Mucosa of gallbladder (tissue), 1 donor: ENCODE measurements around the gene TNS1. TPM values are rescaled to one million over a fixed set of nuclear protein-coding genes. Genes with fewer than 3 reads are reported as not detected.

Experiments used
- DNase-seq: peaks from one replicate; pipeline ENCODE4 v3.0.0-alpha.2; 2020; ENCODE audit warnings: low spot score
- total RNA-seq: library from RNA; stranded (reverse); gene quantifications from one replicate; pipeline ENCODE4 v1.2.1, GENCODE V29; 2021
- donor health status: DM: no; HTN: no; CAD: no.

TNS1 gene
- total RNA-seq, 1 donor from 2014 or later, result 469 TPM

DNA sequence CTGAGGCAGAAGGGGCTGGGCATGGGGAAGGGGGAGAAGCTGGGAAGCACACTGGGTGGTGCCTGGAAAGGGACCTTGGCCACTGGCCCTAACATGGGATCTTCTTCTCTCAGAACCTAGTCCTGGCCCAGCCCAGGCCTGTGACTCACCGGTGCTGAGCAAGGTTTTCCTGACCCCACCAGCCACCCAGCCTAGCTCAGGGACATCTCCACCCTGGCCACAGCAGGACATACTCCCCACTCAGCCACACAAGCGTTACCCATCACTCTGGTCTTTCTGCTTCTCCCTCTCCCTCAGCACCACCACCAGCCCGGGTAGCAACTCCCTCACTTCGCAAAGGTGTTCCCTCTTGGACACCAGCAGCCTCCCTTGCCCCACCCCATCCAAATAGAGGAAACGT is 22.8 kb downstream of the TNS1 start:
- no peak for DNase-seq

DNA sequence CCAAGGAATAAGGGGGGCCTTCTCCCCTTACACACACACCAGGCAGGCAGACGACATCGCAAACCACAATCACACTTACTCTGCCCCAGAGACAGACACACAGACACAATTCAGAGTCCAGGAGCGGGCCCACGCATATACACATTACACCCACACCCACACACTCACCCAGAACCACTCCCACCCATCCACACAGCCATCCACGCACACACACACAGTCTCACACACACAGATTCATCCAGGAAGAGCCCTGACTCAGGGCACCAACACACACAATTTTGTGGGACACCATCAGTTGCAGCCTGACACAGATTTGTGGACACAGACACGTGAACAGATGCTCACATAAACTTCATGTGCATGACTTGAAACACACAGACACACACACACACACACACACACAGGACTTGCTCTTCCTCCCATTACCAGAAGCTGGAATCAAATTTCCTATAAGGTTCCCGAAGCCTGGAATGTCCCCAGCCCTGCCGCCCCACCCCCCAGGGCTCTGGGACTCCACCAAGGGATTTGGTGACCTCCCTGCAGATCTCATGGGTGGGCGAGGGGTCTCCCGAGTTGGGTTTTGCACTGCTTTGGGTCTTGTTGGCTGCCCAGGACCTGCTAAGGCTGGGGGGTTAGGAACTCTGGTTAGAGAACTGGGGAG is 23.5 kb downstream of the TNS1 start:
- no peak for DNase-seq

DNA sequence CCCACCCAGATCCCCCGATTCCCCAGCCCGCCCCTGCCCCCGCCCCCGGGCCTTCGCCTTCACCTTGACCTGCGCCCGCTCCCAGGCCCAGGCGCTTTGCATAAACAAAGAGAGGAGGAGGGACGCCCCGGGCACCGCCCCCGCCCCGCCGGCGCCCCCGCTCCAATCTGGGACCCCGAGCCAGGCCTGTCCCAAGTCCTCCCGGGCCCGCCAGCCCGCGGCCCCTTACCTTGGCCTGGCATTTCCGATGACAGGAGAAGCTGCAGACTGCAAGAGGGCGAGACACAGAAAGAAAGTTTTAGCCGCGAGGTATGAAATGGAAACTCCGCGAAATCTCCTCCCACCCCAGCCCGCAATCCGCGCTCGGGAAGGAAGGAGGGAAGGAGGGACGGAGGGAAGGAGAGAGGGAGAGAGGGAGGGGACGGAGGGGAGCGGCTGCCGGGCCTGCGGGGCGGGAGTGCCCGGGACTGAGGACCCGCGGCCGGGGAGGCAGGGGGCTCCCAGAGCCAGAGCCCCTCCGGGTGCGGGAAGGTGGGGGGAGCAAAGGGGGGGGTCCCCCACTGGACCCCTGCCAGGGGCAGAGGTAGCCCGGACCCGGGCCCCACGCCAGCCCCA is 24.2 kb downstream of the TNS1 start:
- DNase-seq, result no peak

DNA sequence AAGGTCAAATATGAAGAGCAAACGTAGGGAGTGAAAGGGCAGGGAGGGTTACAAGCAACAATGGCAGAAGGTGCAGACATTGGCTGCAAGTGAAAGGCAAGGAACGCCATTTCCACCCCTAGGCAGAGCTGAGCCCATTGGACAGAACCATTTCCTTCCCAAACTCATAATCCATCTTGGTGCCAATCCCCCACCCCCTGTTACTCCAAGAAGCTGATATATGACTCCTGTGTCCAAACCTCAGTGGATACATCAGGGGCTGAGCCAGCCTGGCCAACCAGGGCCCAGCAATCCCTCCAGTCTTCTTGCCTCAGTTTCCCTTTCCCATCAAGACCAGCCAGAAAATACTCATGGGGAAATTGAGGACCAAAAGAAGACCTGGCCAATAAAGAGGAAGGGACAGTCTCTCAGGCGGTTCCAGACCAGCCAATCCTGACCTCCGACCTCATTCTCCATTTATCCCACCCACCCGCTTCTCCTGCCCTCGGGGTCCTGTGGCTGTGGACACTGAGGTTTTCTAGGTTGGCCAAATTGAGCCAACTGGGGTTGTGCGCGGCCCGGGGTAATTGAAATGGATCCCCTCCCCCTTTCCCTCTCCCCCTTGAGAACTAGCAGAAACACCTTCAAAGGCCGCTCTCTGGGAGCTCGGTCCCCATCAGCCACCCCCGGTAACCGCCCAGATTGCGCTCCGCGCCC is 24.8 kb downstream of the TNS1 start:
- DNase-seq, result no peak

DNA sequence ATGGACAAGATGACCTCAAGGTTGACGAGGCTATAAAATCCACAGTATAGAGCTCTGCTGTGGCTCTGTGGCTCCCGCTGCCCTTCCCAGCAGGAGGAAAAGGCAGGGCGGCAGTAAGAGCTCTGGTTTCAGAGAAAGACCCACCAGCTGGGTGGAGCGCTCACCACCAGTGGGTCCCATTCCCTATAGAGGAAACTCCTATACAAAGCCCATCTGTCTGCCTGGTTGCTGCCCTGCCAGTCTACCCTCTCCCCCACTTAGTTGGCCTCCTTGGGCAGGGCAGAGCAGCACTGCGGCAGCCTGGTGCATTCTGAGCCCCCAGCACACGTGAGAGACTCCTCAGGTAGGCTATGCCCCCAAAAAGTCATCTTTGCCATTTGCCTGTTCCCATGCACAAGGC is 26.5 kb downstream of the TNS1 start:
- DNase-seq, result no peak

DNA sequence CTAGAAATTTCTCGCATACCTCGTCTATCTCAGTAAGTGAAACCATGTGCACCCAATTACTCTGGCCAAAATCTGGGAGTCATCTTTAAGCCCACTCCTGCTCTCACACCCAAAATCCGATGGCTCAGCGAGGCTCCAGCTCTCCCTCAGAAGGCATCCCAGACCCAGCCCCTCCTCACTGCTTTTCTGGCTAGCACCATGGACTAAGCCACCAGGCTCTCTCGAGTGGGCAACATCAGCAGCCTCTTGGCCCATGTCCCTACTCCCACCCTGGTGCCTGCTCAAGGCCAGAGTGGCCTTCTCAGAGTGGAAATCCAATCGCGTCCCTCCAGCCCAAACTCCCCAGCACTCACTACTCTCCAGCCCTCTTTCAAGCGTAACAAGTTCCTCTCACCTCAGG is 27.2 kb downstream of the TNS1 start:
- DNase-seq, result no peak

DNA sequence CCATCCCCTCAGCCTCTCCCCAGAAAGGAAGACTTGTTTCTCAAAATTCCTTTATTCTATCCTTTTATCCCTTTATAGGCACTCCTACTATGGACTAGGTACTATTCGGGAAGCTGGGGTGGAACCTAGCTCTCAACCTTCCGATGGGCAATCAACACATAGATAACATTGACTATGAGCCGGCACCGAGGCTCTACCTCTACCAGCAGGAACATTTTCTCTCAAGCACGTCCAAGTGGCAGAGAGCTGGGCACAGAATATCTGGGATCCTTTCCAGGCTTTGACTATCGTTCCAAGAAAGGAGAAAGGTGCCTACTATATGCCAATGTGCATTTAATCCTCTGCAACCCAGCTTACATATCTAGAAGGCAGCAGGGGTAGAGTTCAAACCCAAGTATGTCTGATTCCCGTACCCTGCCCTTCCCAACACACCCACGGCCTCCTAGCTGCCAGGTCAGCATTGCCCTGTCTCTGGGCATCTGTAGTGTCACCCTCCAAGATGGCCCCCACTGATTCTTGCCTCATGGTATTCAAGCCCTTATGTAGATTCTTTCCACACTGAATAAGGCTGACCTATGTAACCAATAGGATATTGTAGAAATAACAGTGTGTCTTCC is 28.3 kb downstream of the TNS1 start:
- no peak for DNase-seq

DNA sequence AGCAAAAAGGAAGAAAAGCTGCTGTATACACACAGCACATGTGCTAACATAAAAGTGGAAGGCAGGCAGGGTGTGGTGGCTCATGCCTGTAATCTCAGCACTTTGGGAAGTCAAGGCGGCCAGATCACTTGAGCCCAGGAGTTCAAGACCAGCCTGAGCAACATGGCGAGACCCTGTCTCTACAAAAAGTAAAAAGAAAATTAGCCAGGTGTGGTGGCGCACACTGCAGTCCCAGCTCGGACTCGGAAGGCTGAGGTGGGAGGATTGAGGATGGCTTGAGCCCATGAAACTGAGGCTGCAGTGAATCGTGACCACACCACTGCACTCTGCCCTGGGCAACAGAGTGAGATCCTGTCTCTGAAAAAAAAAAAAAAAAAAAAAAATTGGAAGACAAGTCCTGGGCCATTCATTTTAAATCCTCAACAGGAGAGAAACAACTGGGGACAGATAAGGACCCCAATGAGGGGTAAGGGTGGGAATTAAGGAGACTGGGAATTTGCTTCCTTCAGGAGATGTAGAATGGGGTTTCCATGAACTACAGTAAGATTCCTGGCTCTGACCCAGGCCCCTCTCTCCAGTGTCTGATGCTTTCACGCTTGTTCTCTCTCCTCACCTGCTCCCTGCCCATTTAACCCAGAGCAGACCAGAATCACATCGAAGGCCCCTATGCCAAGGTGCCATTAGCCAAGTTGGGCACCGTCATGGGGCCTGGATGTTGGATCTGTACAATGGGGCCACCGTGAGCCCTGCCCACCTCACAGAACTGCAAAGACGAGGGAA is 29.6 kb downstream of the TNS1 start:
- no peak for DNase-seq

DNA sequence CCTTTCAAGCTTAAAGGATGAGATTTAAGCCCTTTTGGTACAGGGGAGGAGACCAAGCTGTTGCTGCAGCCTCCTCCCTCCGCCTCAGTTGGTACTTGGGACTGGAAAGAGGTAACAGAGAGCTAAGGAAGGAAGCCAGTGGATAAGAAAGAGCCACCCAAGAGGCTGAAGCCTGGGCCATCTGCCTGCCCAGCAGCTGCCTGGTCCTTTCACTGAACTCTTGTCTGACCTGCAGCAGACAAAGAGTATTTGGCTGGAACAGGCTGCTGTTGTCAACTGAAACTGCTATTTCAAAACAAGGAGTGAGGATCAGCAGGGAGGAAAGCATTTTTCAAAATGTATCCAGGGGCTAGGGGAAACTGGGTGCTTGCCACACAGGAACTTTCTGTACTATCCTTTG is 30.3 kb downstream of the TNS1 start:
- DNase-seq, result no peak

DNA sequence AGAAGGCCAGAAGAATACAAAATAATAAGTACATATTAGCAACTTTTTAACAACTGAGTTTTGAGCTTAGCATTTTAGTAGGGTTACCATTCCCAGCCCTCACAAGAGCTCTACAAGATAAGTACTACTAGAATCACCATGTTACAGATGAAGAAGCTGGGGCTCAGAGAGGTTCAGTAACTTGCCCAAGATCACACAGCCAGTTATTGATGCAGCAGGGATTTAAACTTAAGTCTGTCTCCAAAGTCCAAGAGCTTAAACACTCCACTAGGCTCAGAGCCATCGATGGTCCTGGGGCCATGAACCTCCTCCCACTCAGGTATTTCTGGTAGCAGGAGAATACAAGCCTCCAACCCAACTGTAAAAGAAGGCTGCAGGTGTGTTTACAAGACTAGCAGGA is 30.8 kb downstream of the TNS1 start:
- no peak for DNase-seq

DNA sequence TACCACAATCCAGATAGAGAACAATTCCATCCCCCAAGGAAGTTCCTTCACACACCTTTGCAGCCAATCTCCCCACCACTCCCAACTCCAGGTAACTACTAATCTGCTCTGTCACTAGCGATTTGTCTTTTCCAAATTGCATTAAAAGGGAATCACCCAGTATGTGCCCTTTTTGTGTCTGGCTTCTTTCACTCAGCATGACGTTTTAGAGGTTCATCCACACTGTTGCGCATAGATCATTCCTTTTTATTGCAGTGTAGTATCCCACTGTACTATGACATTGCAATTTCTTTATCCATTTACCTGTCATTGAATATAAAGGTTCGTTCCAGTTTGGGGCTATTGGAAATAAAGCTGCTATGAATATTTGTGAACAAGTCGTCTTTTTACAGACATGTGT is 31.6 kb downstream of the TNS1 start:
- DNase-seq, result no peak

DNA sequence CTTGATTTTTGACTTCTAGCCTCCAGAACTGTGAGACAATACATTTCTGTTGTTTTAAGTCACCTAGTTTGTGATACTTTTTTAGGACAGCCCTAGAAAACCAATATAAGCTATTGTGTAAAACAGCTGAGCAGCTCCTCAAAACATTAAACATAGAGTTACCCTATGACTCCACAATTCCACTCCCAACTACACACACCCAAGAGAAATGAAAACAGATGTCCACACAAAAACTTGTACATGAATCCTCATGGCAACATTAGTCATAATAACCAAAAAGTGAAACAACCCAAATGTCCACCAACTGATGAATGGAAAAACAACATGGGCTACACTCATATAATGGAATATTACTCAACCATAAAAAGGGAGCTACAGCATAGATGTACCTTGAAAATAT is 32.6 kb downstream of the TNS1 start:
- DNase-seq, result no peak

DNA sequence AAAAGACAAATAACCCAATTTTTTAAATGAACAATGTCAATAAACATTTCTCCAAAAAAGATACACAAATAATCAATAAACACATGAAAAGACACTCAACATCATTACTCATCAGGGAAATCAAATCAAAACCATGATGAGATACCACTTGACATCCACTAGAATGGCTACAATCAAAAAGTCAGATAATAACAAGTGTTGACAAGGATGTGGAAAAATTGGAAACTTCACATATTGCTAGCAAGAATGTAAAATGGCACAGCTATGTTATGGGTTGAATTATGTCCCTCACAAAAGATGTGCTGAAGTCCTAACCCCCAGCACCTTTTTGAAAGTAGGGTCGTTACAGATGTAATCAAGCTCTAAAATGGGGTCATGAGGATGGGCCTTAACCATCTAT is 33.2 kb downstream of the TNS1 start:
- DNase-seq, result no peak

DNA sequence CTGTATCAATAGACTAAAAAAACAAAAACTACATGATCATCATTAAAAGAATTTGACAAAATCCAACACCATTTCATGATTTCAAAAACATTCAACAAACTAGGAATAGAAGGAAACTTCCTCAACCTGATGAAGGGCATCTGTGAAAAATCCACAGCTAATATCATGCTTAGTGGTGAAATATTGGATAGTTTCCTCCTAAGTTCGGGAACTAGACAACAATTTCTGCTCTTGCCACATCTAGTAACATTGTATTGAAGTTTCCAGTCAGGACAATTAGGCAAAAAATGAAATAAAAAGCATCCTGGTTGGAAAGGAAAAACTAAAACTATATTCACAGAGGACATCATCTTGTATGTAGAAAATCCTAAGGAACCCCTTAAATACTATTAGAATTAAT is 34.8 kb downstream of the TNS1 start:
- DNase-seq, result no peak

DNA sequence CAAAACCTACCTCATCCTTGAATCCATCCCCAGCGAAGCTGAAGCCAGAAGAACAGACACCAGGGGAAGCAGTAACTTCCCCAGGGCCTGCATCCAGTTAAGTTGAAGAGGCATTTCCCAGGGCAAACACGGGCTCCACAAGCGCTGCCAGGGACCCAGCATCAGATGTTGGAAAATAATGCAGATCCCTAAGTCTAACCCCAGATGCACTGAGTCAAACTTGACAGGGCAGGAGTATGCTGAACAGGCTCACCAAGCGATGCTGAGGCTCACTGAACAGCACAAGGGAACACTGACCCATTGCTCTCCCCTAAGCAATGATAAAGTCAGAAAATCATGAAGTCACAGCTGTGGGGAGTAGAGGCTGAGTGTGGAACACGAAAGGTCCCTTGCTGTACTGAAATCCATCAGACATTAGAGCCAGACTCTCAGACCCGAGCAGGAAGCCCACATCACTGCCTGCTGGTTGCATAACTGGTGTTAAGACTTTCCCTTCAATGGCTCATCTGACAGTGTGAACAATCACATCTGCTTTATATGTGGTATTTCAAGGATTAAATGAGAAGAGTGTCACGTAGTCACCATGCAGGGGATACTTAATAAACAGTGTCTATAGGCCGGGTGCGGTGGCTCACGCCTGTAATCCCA is 36.2 kb downstream of the TNS1 start:
- no peak for DNase-seq

DNA sequence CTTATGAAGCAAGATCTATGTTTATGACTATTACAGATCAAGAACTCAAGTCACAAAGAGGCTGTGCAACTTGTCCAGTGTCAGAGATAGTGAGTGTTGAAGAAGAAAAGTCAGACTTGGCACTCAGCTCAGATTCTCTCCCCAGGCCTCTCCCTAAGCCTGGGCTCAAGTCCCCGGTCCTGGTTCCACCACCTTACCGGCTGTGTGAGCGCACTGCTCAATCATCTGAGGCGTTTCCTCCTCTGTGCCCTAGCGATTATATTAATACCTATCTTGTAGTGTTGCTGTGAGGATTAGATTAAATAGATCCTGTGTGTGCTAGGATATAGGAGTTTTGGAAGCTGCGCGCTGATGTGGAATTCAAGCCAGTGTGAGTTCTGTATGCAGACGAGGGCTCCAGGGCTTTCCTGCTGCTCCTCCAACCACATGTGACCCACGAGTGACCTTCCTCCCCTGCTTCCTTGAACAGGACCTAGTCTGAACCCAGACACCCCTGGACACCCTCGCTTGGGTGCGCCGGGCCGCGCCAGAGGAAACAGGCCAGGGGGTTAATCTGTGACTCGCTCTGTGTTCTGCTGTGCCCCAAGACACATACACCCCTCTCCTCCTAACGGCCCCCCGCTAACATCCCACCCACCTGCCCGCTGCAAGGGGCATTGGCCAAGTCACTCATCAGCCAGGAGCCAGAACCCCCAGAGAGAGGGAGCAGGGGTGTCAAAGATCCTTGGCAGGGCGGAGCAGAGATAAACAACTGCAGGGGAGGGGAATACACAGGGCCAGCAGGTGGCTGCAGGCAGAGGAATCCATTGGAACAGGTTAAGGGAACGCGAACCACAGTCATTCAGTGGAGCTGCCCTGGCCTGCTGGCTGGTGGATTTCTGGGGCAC is 38.3 kb downstream of the TNS1 start:
- no peak for DNase-seq

DNA sequence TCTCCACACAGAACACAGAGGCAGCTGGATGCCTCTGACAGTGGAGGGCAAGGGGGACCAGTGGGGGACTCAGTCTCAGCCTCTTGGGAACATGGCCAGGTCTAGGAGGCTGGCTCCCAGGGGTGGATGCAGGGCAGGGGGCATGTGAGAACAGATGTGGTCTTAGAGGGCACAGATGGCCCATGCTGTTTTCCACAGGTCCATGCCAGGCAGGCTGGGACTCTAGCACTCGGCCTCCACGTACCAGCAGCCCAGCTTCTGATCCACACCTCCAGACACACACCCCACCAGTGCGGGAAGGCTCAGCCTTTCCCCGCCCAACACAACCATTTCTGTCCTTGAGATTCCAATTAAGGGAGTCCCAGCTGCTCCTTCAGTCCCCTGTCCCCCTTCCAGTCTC is 42.4 kb downstream of the TNS1 start:
- DNase-seq, result no peak

DNA sequence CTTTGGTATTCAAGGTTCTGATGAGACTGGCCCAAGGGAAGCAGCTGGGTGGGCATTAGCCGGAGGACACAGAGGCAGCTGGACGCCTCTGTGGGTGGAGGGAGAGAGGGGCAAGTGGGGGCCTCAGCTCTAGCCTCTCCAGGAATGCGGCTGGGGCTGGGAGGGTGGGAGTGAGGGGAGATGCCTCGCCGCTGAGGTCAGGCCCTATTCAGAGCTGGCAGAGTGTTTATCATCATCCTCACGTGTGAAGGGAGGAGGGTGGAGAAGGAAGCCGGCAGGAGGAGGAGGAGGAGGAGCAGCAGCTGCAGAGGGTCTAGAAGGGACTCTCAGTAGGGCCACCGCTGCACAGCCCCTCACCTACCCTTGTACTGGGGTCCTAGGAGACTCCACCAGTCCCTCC is 43.1 kb downstream of the TNS1 start:
- no peak for DNase-seq

DNA sequence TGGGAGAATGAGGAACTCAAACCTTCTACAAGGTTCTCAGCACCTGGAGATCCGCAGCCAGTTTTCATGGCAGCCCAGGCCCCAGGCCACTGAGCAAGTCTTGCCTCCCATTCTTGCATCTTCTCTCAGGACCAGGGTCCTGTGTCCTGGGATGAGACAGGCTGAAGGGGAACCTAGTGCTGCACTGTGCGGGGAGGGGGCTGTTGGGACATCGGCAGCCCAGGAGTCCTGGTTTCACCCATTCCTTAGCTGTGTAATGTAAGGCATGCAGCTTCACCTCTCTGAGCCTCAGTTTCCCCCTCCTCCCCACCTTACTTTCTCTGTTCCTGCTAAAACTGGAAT is 43.9 kb downstream of the TNS1 start:
- no peak for DNase-seq

DNA sequence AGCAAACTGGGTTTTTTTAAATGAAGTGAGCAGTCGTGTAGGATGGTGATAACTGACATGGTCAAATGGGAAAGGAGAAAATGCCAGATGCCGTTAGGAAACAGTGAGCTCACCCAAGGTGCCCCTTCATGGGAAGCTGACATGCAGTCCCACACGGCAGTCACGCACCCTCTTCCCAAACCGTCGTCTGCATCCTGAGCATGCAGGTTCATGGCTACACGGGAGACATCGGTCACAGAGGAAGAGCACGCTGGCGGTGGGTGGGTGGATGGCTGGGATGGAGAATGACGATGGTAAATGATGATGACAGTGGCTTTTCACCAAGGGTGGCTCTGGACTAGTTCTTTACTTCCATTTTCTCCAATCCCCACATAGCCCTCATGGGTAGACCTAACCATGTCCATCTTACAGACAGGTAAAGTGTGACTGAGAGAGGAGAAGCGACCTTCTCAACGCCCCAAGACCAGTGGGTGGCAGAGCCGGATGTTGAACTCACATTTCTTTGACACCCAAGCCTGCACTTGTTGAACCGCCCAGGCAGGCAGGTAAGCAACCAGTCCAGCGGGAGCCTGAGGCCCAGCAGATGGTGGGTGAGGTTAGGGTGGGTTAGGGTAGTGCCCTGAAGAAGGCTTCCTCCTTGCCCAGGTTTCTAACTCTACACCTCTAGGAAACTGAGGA is 44.5 kb downstream of the TNS1 start:
- DNase-seq, result no peak
